Glomerular visceral epithelial cell (primary cell): ENCODE results near the gene PPP6R1.

Experiments
- DNase-seq: peaks from one replicate; pipeline ENCODE4 v3.0.0-alpha.2; 2016; ENCODE audit errors: extremely low spot score

The PPP6R1 gene

GRCh38 chr19:55257461-55258420 lies 1.1 kb downstream of the PPP6R1 start:
- DNase-seq: peak; percentile 16

DNA sequence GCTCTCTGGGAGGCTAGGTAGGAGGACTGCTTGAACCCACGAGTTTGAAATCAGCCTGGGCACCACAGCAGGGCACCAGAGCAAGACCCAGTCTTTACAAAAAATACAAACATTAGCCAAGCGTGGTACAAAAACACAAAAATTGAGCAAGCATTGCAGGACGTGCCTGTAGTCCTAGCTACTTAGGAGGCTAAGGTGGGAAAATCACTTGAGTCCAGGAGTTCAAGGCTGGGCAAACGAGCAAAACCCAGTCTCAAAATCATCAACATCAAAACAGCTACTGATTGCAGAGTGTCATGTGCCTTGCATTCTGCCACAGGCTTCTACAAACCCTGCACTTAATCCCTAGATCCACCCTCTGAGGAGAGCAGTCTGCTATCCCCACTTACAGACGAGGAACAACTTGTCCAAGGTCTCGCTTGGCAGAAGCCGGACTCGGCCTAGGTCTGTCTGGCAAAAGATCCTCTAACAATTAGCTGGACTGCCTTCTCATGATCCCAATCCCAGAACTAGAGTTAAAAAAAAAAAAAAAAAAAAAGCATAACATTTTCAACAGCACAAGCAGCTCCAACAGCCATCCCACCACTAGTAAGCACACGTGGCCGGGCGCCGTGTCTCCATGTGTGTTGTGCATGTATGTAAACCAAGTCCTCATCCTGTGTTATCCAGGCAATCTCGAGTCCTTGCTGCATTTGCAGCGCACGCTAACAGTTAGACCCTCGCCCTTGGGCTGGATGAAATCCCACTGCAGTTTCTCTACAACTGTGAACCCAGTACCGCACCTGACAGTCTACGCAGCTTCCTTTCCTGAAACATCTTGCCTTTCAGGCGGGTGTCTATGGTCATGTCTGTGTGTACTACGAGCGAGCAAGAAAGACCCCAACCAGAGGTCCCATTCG lies 2.0 kb downstream of the PPP6R1 start:
- no peak for DNase-seq

- DNase-seq: peak; percentile 60
Observed at GRCh38 chr19:55255618-55256423, 3.0 kb downstream of the PPP6R1 start.

DNA sequence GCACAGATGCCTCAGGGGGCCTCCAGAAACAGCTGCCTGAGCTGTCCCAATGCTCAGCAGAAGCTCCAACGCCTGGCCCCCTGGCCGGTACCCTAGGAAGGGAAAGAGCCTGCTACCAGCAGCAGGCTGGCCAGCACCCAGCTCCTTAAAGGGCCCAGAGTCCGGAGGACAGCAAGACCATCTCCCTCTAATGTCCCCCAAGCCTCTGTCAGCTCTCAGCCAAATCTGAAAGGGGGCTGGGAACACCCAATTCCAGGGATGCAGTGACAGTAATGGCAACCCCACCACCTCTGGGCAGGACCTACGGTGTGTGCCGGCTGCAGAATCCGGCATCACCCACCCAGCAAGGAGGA lies 4.2 kb downstream of the PPP6R1 start:
- DNase-seq: no peak

DNA sequence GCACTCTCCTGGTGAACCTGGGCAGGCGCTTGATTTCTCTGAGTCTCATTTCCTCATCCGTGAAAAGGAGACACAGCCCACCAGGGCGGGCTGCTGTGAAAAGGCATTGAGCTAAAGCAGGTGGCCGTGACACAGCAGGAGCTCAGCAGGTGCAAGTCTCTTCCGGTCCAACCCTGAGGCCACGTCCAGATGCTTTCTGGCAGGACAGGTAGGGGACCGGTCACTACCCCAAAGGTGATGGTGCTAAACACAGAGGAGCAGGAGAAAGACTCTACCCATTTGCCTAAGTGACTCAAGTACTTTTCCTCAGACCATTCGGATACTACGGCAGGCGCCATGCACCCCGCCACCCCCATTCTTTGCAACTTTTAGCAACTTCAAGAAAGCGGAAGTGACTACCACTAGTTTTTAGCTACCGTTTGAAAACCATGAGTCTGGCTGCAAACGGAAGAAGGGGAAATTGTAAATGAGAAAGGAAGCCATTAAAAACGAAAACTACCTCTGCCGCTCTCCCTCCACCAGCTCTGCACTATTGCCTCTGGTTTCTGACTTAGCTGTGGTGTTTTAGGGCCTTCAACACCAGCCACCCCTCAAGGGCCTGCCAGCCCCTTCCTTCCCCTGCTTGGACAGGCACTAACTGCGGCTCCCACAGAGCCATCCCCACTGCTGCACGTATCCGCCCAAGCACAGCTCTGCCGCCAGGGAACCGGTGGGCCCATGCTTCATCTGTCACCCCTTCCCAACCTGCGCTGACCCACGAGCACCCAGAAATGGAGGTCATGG lies 4.8 kb downstream of the PPP6R1 start:
- no peak for DNase-seq

GRCh38 chr19:55252760-55253663 lies 5.8 kb downstream of the PPP6R1 start:
- DNase-seq: no peak

DNA sequence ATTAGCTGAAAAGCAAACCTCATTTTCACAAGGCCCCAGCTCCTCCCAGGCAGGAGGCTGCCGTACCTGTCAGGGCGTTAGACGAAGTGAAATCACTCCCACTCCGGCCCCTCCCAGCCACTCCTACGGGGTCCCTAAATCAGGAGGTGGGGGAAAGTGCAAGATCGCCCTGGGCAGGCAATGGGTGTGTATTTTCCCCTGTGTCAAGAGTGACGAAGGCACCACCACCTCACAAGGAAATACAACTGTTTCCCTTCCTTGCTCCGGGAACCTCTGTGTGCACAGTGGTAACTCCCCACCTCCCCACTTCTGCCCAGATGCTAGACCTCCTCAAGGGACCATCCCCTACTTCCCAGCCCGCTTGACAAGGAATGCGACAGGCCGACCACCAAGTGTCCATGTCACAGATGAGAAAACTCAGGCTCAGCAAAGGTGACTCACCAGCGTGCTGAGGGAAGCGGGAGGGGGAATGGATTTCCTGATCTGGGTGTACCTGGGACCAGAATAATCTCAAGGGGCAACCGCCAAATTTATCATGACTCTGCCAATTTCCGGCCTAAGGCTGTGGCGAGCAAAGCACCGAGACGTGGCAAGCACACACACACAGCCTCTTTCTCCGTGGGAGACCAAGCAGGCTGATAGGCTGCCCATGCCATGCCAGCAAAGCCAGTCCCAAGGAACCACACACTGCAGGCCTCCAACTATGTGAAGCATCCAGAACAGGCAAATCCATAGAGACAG lies 7.3 kb downstream of the PPP6R1 start:
- DNase-seq: peak; percentile 88

- DNase-seq: no peak
Observed at GRCh38 chr19:55250262-55251036, 8.4 kb downstream of the PPP6R1 start.

DNA sequence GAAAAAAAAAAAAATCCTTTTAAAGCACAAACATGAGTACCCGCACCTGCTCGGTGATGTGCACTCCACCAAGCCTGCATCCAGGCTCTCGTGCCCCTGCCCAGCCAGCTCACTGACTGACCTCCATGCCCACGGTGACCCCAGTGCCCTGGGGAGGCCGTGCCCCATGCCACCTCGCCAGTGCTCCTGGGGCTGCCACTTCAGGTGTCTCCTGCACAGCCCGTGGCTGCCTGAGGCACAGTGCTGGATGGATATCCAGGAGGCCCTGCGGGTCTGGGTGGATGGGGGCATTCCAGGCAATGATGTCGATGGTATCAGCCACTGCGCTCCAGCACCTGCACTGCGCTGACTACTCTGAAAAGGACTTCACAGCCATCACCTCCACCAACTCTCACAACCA lies 9.0 kb downstream of the PPP6R1 start:
- DNase-seq: no peak

GRCh38 chr19:55248704-55249103 lies 10.1 kb downstream of the PPP6R1 start:
- no peak for DNase-seq

GRCh38 chr19:55248166-55248675 lies 10.6 kb downstream of the PPP6R1 start:
- DNase-seq: no peak

GRCh38 chr19:55247621-55248099 lies 11.2 kb downstream of the PPP6R1 start:
- DNase-seq: peak; percentile 80

DNA sequence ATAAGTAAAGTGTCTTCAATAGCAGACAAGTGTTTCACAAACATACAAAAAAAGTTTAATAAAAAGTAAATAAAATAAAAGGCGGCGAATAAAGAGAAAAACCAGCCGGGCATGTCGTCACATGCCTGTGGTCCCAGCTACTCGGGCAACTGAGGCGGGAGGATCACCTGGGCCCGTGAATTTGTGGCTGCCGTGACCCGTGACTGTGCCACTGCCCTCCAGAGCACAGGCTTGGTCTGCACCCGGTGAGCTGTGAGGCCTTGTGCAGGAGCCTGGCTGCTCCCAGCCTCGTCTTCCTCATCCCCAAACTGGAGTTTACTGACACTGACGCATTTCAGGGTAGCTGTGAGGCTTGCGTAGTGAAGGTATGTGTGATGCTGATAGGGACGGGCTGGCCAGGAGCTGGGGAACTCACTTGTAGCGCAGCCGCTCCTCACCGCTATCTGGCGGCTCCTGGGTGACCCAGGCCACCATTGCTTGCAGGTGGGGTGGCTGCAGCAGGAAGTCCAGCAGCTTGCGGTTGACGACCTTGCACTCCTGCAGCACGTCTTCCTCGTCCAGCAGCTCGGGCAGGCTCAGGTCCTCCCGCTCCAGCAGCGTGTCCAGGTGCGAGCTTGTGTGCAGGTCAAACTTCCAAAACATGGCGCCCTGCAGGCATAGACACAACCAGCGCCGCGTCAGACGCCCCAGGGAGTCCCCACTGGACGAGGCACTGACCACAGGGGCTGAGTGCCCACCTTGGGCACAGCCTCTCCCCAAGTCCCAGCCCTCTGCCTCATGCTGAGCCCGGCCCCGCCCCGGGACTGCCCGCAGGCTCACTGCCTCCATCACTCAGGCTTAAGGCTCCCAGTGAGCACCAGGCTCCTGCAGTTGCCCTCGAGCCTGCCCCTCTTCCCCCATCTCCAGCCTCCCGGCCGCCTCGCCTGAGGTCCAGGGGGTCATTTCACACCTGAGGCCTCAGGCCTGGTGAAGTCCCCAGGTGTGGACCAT lies 12.1 kb downstream of the PPP6R1 start:
- no peak for DNase-seq

DNA sequence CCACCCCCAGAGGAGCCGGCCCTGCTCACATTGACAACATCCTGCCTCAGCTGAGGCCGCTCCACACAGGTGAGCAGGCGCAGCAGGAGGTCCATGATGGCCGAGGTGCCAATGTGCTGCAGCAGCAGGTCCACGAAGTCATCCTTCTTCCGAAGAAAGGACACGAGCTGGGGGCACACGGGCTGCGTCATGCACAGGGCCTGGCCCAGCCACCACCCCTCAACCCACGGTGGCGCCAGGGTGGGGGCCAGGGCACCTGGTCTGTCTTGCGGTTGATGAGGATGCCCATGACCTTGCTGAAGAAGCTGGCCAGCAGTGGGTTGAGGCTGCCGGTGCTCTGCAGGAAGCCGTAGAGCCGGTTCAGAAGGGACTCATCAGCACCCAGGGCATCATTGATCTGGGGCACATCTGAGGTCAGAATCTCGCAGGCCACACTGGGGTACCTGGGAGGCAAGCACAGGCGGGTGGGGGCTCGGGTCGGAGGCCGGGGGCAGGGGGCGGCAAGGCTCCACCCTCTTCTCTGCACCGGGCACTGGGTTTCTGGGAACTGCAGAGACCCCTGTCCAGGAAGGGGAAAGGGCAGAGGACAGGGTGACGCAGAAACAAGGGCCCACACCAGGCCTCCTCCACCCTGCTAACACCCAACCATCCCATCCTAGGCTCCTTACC lies 13.4 kb downstream of the PPP6R1 start:
- DNase-seq: no peak

- no peak for DNase-seq
Observed at GRCh38 chr19:55244004-55244680, 14.7 kb downstream of the PPP6R1 start.

DNA sequence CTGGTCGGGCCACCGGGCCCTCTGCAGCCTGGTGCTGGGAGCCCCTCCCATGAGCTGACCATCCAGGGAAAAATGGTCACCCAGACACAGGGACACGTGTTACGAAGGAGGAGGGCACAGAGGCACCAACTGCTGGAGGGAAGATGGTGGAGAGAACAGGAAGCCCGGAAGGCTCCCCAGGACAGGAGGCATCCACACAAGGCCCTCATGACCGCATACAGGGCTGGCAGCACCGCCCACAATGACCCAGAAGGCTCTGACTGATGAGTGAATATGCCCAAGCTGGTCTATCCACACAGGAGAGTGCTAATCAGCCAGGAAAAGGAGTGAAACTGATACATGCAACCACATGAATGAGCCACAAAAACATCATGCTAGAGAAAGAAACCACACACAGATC lies 16.3 kb downstream of the PPP6R1 start:
- no peak for DNase-seq
